Measurements from ENCODE around the gene PRG2.
"Not testable (repeated sequence)": the region's sequence is repeated elsewhere in the genome, so short reads cannot be mapped to it uniquely, and the experiment has no call there.

The PRG2 gene

DNA sequence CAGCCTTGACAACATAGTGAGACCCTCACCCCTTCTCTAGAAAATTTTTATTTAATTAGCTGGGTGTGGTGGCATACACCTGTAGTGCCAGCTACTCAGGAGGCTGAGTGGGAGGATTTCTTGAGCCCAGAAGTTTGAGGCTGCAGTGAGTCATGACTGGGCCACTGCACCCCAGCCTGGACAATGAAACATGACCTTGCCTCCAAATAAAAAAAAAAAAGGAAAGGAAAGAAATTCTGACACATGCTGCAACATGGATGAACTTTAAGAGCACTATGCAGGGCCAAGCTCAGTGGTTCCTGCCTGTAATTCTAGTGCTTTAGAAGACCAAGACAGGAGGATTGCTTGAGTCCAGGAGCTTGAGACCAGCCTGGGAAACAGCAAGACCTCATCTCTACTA, 27.7 kb upstream of the PRG2 start:
- DNase-seq: no peak

DNA sequence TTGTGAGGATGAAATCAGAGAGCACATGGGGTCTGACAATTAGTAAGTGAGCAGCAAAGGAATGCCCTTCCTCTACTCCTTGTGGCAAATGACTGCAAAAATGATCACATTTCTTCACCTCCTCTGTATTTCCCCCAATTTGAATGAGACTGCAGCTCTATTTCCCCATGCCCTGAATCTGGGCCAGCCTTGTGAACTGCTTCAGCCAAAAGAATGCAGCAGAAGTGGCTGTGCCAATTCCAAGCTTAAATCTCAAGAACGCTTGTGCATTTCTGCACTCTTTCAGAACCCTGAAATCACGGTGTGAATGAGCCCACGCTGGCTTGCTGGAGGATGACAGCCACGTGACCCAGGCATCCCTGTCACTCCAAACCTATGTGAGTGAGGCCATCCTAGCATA, 26.6 kb upstream of the PRG2 start:
- DNase-seq: no peak

DNA sequence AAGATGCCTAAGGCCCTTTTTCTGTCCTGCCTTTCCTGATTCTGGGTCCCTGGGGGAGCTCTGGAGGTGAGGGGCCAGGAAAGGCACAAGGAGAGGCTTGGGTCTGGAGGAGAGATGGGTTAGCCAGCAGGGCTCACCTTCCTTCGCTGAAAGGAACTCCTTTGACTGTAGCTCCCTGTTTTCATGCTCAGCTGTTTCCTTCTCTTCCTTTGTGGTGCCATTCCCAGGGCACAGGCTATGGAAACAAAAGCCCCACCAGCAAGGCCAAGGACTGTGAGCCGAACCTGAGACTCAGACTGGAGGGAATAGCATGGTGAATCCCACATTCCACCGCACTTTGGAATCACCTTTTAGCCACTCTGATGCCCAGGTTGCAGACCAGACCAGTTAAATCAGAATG, 26.0 kb upstream of the PRG2 start:
- DNase-seq: no peak

DNA sequence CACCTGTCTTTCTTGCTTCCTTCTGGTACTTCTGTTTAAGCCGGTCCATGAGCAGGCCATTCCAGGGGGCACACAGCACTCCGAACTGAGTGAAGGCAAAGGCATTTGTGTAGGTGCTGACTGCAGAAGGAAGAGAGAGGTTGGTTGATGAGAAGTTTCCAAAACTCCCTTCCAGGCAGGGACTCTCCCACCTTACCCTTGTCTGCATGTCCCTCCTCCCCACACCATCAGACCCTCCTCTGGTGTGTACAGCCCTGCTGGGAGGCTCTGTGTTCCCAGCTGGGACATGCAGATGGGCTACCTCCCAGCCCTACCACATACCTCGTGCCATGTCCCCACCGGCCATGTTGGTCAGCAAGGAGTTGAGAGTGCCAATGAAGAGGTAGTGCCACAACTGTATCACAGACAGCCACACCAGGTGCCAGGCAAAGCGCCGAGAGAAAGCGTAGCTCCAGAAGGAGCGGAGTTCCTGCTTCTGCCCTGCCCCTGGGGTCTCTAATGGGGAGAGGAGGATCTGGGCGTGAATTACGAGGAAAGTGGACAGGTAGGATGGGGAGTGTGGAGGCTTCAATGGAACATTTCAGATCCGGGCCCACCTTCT, 24.3 kb upstream of the PRG2 start:
- no peak for DNase-seq

DNA sequence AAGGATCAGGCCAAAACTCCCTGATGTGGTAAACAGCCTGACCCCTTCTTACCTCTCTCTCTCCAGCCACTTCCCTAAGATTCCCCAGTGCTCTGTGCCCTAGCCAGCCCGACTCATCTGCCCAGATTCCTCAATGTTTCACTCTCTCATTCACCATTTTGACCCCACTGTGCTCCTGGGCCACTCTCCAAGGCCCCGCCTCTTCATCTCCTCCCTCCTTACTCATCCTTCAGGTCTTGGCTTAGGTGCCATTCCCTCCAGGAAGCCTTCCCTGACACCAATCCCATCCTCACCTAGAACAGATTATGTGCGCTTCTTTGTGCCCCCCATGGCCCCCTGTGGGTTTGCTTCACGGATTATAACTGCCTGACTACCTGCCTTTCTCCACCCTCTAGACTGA, 23.2 kb upstream of the PRG2 start:
- DNase-seq: no peak

DNA sequence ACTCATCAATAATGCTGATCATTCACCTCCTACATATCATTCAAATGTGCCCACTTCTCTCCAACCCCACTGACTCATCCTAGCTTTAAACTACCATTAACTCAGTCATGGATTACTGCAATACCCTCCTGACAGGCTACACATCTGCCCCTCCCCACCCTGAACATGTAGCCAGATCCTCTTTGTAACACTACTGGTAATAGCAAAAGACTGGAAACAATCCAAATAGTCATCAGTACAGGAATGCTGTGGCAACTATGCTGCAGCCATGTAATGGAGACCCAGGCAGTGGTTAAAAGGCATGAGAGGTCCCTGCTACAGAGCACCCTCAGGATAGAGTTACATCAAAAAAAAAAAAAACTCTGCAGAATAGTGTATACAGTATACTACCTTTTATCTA, 19.8 kb upstream of the PRG2 start:
- DNase-seq: no peak

DNA sequence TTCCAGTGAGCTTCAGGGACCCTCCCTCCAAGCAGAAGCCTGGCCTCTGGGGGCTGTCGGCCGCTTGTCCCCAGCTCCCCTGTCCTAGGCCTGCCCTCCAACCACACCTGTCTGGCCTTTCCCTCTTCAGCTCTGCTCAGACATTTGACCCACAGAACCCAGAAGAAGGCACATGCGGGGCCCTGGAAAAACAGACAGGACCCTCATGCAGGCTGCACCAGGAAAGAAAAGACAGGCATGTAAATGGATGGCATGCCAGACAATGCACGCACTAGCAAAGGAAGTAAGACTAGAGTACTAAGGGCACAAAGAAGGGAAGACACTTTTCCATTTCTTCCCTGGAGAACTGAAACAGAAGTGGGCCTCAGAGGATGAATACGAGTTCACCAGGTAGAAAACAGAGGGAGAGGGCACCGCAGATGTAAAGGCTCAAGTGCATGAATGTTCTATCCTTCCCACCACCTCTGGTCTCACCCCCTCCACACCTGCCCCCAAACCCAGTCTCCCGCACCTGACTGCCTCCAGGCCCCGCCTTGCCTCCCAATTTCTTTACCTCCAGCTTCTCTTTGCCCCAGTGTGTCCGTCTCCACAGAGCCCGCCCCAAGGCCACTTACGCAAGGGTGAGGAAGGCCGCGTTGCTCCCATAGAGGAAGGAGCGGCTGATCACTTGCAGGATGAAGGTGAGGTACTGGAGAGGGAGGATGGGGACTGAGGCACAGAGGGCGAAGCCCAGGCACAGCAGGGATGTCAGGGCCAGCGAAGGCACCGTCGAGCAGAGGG, 19.1 kb upstream of the PRG2 start:
- no peak for DNase-seq

DNA sequence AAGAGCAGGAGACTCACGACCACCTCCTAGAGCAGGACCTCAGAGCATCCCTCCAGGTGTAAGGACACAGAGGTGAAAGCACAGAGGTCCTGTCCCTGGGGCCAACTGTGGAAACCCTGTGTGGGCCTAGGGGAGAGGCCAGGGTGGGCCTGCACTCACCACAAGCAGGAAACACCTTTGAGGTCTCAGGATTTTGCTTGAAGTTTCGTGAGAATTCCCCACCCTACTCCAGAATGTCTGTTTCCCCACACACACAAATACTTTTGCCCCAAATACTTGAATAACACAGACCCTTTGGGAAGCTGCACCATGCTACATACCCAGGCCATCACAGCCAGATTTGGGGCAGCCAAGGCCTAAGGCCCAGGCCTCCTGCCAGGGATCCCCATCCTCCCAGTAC, 18.3 kb upstream of the PRG2 start:
- DNase-seq: no peak

DNA sequence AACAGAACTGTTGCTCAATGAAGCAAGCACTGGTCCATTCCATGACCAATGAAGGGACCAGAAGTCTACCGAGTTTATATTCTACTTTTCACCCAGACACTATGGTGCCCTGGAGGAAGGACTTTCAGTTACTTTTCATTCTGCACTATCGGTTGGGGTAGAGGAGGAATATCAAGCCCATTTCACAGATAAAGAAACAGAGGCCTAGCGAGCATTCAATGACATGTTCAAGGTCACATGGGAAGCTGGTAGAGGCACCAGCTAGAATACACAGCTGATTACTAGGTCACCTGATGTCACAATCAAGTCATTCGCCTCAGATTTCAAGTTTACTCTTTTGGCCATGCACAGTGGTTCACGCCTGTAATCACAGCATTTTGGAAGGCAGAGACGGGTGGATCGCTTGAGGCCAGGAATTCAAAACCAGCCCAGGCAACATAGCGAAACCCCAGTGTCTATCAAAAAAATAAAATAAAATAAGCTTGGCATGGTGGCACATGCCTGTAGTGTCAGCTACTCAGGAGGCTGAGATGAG, 17.6 kb upstream of the PRG2 start:
- no peak for DNase-seq

DNA sequence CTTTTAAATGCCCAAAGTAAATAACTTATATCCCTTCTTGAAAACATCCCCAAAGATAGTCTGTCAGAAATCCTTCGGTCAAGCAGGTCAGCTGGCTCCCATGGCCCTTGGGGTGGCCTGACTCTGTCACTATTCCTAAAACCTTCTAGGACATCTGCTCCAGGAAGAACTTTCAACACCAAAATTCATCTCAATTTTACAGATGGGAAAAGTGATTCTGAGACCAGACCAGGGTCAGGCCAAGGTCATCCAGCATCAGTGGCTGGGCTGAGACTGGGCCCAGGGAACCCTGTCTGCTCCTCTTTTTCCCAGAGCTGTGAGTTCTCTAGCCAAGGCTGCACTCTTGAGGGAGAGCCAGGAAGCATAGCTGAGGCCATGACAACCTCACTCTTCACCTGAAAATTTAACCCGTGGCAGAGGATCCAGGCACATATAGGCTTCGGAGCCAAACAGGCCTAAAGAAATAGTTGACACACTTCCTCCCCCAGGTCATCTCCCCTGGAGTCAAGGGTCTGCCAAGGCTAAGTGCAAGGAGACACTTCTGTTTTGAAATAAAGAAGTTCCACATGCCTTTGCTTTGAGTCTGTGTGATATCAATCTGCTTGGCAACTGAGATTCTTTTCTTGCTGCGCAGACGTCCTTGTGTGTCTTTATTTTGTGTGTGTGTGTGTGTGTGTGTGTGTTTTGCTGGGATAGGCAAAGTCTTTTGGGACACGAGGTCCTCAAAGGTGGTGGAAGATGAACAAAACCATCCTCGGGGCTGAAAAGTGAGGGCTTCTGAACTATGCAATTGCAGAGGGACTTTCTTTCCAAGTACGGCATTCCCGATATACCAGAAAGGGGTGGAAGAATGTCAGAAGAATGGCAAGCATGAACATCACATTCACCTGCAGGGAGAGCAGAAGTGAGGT, 16.8 kb upstream of the PRG2 start:
- DNase-seq: no peak

DNA sequence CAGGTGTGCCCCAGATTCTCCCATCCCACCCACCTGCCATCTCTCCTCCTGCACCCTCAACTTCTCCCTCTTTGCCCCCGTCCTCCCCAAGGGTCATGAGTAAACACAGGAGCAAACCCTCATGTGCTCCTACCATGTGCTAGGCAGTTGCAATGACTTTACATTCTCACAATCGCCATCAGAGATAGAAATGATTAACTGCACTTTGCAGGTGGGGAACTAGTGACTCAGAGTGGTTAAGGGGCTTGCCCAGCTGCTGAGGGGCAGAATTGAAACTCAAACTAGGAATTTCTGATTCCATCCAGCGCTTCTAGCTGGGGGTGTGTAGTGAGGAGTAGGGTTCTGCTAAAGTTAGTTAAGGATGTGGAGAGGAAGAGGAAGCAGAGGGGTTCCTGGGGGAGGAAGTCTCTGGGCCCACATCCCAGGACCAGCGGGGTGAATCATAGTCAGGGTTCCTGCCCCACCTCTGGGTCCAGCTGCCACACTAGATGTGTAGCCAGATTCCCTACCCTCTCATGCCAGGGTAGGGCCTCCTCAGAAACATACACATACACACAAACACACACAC, 16.0 kb upstream of the PRG2 start:
- DNase-seq: peak; percentile 57

DNA sequence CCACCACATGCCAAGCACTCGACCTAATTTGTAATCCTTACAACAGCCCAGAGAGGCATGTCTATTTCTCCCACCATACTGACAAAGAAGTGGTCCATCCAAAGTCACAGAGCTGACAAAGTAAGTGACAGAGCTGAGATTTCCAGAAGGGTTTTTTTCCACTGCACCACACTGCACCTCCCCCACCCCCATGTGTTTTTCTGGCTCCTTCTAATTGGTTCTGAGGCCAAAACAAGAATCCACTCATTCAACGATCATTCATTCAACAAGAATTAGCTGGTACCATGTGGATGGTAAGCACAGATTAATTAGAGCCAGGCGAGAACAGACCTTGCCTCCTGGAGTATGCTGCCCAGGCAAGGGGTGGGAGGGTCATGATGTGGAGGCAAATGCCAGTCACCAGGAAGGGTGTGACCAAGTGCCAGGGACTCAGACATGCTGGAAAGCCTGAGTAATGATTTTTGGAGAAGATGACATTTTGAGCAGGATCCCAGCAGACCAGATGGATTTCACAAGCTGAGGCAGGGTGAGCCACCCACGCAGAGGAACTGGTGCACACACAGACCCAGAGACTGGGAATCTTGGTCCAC, 14.9 kb upstream of the PRG2 start:
- DNase-seq: no peak

DNA sequence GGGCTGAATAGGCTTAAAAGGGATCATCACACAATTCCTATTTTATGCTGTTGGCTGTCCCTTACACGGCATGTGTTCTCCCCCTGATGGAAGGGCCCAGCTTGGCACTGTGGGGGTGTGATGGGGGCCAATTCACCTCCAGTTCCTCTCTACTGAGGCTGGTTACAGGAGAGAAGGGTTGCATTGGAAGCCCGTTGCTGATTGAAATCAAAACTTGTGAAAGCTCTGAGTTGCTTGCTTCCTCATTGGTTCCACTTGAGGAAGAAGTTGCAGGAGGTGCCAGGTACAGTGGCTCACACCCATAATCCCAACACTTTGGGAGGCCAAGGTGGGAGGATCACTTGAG, 13.3 kb upstream of the PRG2 start:
- DNase-seq: no peak

DNA sequence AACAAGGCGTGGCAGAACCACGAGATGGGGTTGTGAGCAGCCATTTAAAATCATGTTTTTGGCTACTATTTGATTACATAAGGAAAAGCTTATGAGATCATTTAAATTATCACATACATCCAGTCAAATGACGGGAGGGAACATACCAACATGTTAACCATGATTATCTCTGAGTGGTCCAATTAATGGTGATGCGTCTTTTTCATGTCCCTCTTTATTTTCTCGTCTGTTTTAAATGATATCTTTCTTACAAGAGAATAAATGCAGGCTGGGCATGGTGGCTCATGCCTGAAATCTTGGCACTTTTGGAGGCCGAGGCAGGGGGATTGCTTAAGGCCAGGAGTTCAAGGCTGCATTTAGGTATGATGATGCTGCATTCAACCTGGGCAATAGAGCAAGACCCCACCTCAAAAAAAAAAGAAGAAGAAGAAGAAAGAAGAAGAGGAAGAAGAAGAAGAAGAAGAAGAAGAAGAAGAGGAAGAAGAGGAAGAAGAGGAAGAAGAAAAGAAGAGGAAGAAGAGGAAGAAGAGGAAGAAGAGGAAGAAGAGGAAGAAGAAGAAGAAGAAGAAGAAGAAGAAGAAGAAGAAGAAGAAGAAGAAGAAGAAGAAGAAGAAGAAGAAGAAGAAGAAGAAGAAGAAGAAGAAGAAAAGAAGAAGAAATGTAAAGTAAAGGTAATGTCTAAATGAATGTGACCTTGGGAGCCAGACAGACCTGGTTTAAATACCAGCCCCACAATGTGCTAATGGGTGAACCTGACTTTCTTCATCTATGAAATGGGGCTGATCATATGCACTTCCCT, 12.8 kb upstream of the PRG2 start:
- not testable (repeated sequence) for DNase-seq

DNA sequence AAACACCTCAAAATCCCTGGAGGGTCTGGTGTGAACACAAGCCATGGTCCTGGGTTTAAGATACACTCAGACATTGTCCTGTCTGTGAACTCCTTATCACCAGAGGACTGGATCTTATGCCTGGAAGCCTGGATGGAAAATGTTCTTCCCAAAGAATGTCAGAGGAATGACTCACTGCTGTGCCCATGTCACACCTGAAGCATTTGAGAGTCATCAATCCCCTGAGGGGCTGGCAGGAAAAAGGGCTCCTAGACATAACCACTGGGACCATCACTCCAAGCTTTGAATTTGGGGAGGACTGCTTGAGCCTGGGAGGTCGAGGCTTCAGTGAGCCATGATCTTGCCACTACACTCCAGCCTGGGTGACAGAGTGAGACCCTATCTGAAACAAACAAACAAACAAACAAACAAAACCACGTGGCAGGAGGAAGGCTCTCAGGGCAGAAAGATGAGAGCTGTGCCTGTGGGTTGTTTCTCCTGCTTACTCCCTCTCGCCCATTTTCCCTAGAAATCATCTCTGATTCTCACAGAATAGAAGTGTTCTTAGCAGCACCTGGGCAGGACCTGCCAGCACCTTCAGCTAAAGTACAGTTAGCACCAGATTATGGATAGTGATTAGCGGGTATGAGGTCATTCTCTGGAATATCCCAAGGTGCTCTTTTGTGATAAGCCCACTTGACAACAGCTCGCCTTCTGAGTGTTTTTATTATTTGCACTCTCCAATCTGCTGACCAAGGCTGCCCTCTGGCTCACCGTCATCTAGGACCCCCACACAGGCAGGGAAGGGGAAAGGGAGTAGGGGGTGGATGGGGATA, 11.9 kb upstream of the PRG2 start:
- DNase-seq: no peak

DNA sequence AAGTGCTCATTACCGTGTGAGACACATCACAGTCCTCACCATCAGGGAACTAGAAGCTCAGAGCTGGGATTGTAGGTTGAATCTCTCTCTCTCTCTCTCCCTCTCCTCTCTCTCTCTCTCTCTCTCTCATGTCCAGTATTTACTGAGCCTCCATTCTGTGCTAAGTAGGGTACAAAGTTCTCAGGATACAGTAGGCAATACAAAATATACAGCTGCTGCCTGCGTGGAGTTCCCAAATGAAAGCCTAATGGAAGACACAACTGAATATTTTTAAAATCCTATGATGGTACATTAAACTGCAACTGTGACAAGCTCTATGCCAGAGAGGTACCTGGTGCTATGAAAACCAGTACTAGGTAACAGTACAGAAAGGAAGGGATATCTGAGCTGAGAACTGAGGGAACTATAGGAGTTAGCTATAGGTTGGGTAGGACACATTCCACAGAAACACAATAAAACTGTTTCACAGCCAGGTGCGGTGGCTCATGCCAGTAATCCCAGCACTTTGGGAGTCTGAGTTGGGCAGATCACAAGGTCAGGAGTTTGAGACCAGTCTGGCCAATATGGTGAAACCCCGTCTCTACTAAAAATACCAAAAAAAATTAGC, 9.6 kb upstream of the PRG2 start:
- no peak for DNase-seq

DNA sequence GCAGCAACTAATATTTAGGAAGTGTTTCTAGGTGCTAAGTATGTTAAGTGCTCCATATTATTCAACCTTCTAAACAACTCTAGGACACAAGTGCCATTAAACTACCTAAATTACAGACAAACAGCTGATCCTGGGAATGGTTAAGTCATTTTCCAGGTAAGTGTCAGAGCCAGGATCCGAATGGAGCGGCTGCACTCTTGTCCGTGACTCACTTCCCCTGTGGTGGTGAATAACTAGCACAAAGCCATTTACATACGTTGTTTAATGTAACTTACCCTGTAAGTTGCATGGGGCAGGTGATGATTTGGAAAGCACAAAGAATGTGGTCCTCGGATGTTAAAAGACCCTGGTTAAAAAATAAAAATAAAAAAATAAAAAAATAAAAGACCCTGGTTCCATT, 8.8 kb upstream of the PRG2 start:
- no peak for DNase-seq

DNA sequence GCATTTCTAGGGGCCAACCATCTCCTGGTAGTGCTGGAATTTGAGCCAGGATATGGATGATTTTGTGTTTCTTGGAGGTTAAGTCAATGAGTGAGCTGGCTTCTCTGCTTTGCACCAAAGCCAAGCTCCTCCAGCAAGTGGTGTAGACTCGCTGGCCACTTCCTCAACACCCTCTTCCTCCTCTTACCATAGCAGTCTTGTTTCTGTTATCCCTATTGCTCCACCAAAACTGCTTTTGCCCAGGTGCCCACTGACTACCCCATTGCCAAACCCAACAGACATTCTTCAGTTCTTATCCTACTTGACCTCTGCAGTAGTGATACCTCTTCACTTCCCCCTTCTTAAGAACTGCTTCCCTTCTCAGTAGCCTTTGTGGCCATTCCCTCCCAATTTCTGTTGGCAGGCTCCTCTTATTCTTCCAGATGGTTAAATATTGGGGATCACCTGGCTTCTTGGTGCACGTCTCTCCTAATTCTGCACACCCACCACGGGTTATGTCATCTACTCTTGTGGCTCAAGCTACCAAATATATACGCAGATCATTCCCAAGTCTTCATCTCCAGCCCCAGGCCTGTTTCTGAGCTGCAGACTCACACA, 7.0 kb upstream of the PRG2 start:
- no peak for DNase-seq

DNA sequence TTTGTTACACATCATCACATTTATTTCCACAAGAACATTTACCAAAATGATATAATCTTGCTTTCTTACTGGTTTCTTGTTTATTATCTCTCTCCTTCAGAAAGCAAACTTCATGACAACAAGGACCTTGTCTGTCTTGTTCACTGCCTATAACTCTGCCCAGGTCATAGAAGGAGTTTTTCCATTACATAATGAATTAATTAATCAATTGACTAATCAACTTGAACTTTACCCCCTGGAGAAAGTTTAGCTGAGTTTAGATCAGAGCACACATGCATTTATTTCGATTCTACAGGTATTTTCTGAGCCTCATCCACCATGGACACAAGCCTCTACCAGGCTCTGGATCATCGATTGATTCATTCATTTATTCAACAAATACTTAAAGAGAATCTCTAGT, 6.3 kb upstream of the PRG2 start:
- no peak for DNase-seq

DNA sequence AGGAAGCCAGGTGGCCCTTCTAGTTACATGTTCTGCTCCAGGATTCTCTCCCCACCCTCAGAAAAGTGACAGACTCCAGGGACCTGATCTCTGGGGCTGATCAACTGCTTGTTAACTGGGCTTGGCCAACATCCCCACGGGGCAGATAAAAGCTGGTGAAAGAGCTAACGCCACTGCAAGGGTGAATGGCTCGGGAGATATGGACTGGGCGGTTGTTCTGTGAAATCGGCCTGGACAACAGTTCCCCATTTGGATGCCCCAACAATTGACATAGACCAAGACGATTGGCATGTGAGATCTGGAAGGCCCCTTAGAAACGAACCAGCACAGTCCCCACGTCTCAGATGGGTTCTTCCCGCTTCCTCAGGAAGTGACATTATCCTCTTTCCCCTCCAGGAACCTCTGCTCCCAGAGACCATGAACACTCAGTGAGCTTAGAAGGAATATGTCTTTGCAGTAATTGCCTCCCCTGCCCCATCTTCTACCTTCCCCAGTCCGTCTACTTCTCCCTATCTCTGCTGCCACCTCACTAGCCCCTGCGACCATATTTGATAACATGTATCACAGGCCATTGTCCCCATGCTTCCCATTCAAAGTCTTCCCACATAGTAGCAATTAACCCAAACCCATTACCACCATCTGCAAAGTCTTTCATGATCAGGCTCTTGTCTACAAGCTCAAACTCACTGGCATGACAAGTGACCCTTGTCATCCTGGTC, 5.6 kb upstream of the PRG2 start:
- no peak for DNase-seq
